Measurements from ENCODE around the gene ANKRD13D.

DNA sequence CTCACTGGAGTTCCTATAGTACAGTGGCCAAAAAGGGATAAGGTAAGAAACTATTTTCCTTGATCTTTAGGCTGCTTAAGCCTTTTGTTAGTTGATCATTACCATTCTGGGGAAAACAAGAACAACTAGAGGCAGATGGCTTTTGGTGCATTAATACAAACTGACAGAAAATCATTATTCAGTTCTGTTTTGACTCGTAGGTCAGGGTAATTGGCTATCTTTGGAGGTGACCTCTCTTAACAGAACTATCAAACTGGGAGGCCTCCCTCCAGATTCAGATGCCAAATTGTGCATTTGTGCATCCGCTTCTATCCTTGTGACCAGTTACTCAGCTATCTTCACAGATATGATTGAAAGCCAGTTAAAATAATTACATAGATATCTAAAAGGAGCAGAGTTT, 46.1 kb upstream of the ANKRD13D start:
- TF ChIP-seq, protein P1, sequence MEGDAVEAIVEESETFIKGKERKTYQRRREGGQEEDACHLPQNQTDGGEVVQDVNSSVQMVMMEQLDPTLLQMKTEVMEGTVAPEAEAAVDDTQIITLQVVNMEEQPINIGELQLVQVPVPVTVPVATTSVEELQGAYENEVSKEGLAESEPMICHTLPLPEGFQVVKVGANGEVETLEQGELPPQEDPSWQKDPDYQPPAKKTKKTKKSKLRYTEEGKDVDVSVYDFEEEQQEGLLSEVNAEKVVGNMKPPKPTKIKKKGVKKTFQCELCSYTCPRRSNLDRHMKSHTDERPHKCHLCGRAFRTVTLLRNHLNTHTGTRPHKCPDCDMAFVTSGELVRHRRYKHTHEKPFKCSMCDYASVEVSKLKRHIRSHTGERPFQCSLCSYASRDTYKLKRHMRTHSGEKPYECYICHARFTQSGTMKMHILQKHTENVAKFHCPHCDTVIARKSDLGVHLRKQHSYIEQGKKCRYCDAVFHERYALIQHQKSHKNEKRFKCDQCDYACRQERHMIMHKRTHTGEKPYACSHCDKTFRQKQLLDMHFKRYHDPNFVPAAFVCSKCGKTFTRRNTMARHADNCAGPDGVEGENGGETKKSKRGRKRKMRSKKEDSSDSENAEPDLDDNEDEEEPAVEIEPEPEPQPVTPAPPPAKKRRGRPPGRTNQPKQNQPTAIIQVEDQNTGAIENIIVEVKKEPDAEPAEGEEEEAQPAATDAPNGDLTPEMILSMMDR (conservative IDR thresholded peaks at IDR 0.05), result no peak
- no peak for TF ChIP-seq EZH2 (IDR thresholded peaks at IDR 0.05; ENCODE audit: low read depth)

Data from PC-9 (cell line).